Neutrophil (primary cell): Measurements from ENCODE around the gene FANK1.

Experiments used
- H3K27ac ChIP-seq: fragments of 200-600 bp; sonication (generic); 2 replicates; pipeline ENCODE4 v1.5.1; 2016; ENCODE audit warnings: mild to moderate bottlenecking, moderate library complexity
- H3K27me3 ChIP-seq: fragments of 200-600 bp; sonication (generic); 2 replicates; pipeline ENCODE4 v1.6.0; 2016; ENCODE audit warnings: mild to moderate bottlenecking
- H3K36me3 ChIP-seq: fragments of 200-600 bp; sonication (generic); 2 replicates; pipeline ENCODE4 v1.5.1; 2017
- H3K4me1 ChIP-seq, 2 experiments: fragments of 200-600 bp in 1 of 2; sonication (generic) in 1 of 2; 1 replicate in 1 of 2; 2 replicates in 1 of 2; pipeline versions ENCODE4 v1.5.1 to v1.6.1; 2013 to 2016; ENCODE audit warnings: low read depth in 1 of 2, low read length in 1 of 2, mild to moderate bottlenecking in 1 of 2, moderate library complexity in 1 of 2; ENCODE audit not compliant: control insufficient read depth in 1 of 2, insufficient read depth in 1 of 2
- H3K4me3 ChIP-seq, 2 experiments: fragments of 200-600 bp in 1 of 2; sonication (generic) in 1 of 2; 1 replicate in 1 of 2; 2 replicates in 1 of 2; pipeline ENCODE4 v1.5.1; 2013 to 2016; ENCODE audit warnings: low read depth in 1 of 2, low read length in 1 of 2, mild to moderate bottlenecking in 1 of 2, moderate library complexity in 1 of 2
- H3K9me3 ChIP-seq: fragments of 200-600 bp; sonication (generic); 2 replicates; pipeline ENCODE4 v1.5.1; 2016
- TF ChIP-seq, protein P1 (sequence below): fragments of 200-600 bp; sonication (generic); IDR thresholded peaks from 2 replicates; pipeline ENCODE4 v1.5.1; 2016; ENCODE audit warnings: antibody characterized with exemption

The FANK1 gene

DNA sequence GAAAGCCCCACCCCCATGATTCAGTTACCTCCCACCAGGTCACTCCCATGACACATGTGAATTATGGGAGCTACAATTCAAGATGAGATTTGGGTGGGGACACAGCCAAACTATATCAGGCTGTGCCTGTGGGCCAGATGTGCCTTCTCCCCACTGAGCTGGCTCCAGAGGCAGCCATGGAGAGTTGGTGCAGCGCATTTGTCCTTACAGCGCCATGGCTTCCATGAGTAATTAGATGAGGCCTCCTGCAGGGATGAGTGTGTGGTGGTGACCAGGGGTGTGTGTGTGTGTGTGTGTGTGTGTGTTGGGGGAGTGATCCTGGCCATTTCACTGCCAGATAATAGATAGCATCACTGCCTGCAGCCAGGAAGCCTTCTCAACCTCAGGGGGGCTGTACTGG lies 94.6 kb downstream of the FANK1 start:
- H3K4me1 ChIP-seq, result no peaks in the 10 kb centered on the region
- H3K36me3 ChIP-seq, result no peaks in the 10 kb centered on the region
- no peaks in the 10 kb centered on the region for H3K9me3 ChIP-seq
- H3K4me3 ChIP-seq, result no peak overlapping the region
- H3K27me3 ChIP-seq, result no peaks in the 10 kb centered on the region
- no peak overlapping the region for H3K27ac ChIP-seq
- TF ChIP-seq, protein P1, sequence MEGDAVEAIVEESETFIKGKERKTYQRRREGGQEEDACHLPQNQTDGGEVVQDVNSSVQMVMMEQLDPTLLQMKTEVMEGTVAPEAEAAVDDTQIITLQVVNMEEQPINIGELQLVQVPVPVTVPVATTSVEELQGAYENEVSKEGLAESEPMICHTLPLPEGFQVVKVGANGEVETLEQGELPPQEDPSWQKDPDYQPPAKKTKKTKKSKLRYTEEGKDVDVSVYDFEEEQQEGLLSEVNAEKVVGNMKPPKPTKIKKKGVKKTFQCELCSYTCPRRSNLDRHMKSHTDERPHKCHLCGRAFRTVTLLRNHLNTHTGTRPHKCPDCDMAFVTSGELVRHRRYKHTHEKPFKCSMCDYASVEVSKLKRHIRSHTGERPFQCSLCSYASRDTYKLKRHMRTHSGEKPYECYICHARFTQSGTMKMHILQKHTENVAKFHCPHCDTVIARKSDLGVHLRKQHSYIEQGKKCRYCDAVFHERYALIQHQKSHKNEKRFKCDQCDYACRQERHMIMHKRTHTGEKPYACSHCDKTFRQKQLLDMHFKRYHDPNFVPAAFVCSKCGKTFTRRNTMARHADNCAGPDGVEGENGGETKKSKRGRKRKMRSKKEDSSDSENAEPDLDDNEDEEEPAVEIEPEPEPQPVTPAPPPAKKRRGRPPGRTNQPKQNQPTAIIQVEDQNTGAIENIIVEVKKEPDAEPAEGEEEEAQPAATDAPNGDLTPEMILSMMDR, result no peak

DNA sequence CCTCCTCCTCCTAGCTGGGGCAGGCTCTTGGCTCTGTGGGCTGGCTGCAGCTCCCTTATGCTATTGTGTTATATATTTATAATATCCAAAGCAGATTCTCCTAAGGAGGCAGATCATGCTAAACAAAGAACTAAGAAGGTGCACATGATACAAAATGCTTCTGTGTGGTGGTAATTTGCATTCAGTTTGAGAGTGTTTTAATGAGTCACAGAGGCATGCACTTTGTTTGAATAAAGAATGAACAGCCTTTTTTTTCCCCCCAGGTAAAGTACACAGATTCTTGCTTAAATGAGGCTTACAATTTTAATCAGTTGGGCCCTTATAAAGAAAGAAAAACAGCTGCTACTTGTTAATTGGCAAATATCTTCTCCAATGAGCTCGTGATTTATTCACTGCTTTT lies 95.0 kb downstream of the FANK1 start:
- Histone ChIP-seq H3K4me1 (no peaks in the 10 kb centered on the region), H3K36me3 (no peaks in the 10 kb centered on the region), H3K27me3 (no peaks in the 10 kb centered on the region), H3K27ac (no peak overlapping the region), H3K9me3 (no peaks in the 10 kb centered on the region), H3K4me3 (no peak overlapping the region)
- TF ChIP-seq, protein P1, result no peak

GRCh38 chr10:125992254-125992653 lies 95.9 kb downstream of the FANK1 start:
- TF ChIP-seq, protein P1, result no peak
- H3K36me3 ChIP-seq, result no peaks in the 10 kb centered on the region
- H3K27me3 ChIP-seq, result no peaks in the 10 kb centered on the region
- no peak overlapping the region for H3K4me3 ChIP-seq
- no peak overlapping the region for H3K27ac ChIP-seq
- H3K9me3 ChIP-seq, result no peaks in the 10 kb centered on the region
- H3K4me1 ChIP-seq, result no peaks in the 10 kb centered on the region

DNA sequence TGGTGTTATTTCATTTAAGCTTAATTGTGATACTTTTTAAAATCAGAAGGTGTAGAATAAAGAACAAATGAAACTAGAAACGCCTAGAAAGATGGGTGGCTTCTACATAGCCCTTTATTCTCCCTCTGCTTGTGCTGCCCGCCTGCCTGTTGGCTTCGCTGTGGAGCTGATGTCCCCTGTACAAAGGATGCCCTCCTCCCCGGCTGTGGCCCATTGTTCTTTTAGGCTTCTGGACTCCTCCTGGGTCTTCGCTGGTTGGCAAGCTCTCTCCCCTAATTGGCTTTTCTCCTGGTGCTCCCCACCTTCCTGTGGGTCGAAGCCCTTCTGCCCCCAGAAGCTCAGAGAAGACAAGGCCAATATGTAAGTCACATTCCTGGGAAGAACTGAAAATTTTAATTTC lies 98.2 kb downstream of the FANK1 start:
- H3K4me1 ChIP-seq, result no peaks in the 10 kb centered on the region
- no peak overlapping the region for H3K27ac ChIP-seq
- no peak overlapping the region for H3K4me3 ChIP-seq
- no peaks in the 10 kb centered on the region for H3K36me3 ChIP-seq
- H3K27me3 ChIP-seq, result no peaks in the 10 kb centered on the region
- no peaks in the 10 kb centered on the region for H3K9me3 ChIP-seq
- TF ChIP-seq, protein P1, result no peak

- Histone ChIP-seq H3K4me3 (no peak overlapping the region), H3K4me1 (no peaks in the 10 kb centered on the region), H3K36me3 (no peaks in the 10 kb centered on the region), H3K9me3 (no peaks in the 10 kb centered on the region), H3K27ac (no peak overlapping the region), H3K27me3 (no peaks in the 10 kb centered on the region)
- TF ChIP-seq, protein P1, result no peak
Measured at GRCh38 chr10:125995726-125996304, 99.5 kb downstream of the FANK1 start.

DNA sequence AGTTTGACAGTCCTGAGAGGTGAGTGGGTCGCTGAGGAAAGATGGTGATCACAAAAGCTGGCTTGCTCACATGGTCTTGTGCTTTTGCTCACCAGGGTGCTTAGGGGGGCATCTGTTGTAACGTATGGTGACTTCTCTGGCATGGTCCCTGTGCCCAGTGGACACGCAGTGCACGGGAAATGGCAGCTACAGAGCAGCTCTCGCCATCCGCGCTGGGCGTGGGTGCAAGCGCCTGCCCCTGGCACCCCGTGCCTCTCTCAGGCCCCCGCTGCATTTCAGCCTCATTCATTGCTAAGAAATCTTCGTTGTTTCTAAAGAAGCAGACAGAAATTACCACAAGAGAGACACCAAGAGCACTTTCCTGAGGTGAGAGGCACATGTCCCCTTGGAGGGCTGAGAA lies 101.2 kb downstream of the FANK1 start:
- H3K36me3 ChIP-seq, result no peaks in the 10 kb centered on the region
- H3K4me3 ChIP-seq, result no peak overlapping the region
- H3K27ac ChIP-seq, result no peak overlapping the region
- H3K4me1 ChIP-seq, result no peaks in the 10 kb centered on the region
- TF ChIP-seq, protein P1, result no peak
- no peaks in the 10 kb centered on the region for H3K27me3 ChIP-seq
- H3K9me3 ChIP-seq, result no peaks in the 10 kb centered on the region
